NT2/D1 (cell line): ENCODE results near the gene HIPK4.
"Not testable (repeated sequence)": the region's sequence is repeated elsewhere in the genome, so short reads cannot be mapped to it uniquely, and the experiment has no call there.

Experiments
- DNase-seq: peaks from one replicate; pipeline ENCODE4 v3.0.0-alpha.2; 2011; ENCODE audit warnings: low read depth, low spot score
- H3K27me3 ChIP-seq: 2 replicates; pipeline ENCODE4 v1.6.0; 2011; ENCODE audit warnings: mild to moderate bottlenecking; ENCODE audit not compliant: insufficient read length, insufficient read depth
- H3K36me3 ChIP-seq: 2 replicates; pipeline ENCODE4 v1.6.1; 2011; ENCODE audit warnings: mild to moderate bottlenecking, low read length, mixed read lengths; ENCODE audit not compliant: insufficient read depth, insufficient read length
- H3K4me1 ChIP-seq: 2 replicates; pipeline ENCODE4 v1.5.1; 2011; ENCODE audit not compliant: insufficient read depth, insufficient read length
- H3K4me3 ChIP-seq: 2 replicates; pipeline ENCODE4 v1.5.1; 2011; ENCODE audit warnings: low read depth; ENCODE audit not compliant: insufficient read length
- H3K9ac ChIP-seq: 2 replicates; pipeline ENCODE4 v1.6.0; 2011; ENCODE audit warnings: low read depth; ENCODE audit not compliant: insufficient read length
- H3K9me3 ChIP-seq: 2 replicates; pipeline ENCODE4 v1.5.1; 2011; ENCODE audit warnings: mild to moderate bottlenecking, low read length; ENCODE audit not compliant: insufficient read depth
- SUZ12 ChIP-seq: IDR thresholded peaks from 2 replicates; pipeline ENCODE4 v1.6.1; 2011; ENCODE audit not compliant: insufficient read length, insufficient read depth; ENCODE audit errors: extremely low read depth
- YY1 ChIP-seq: IDR thresholded peaks from 2 replicates; pipeline ENCODE4 v1.6.1; 2011; ENCODE audit not compliant: insufficient read length, insufficient read depth
- ZNF274 ChIP-seq: IDR thresholded peaks from 2 replicates; pipeline ENCODE4 v1.6.1; 2011; ENCODE audit warnings: mild to moderate bottlenecking, low read depth, low read length

Gene HIPK4

GRCh38 chr19:40376286-40376862 lies 13.6 kb downstream of the HIPK4 start:
- no peaks in the 10 kb centered on the region for H3K9me3 ChIP-seq
- no peaks in the 10 kb centered on the region for H3K27me3 ChIP-seq
- TF ChIP-seq YY1 = no peak
- TF ChIP-seq ZNF274 = no peak
- TF ChIP-seq SUZ12 = no peak
- DNase-seq = no peak
- no peak overlapping the region for H3K4me3 ChIP-seq
- no peak overlapping the region for H3K9ac ChIP-seq
- peaks cover 9% of the 10 kb centered on the region for H3K4me1 ChIP-seq
- H3K36me3 ChIP-seq = peaks cover 75% of the 10 kb centered on the region

- no peak overlapping the region for H3K9ac ChIP-seq
- no peak overlapping the region for H3K4me3 ChIP-seq
- no peak for DNase-seq
- no peaks in the 10 kb centered on the region for H3K9me3 ChIP-seq
- peaks cover 81% of the 10 kb centered on the region for H3K36me3 ChIP-seq
- no peaks in the 10 kb centered on the region for H3K27me3 ChIP-seq
- TF ChIP-seq ZNF274 (no peak), YY1 (no peak), SUZ12 (no peak)
- peaks cover 8% of the 10 kb centered on the region for H3K4me1 ChIP-seq
Observed at GRCh38 chr19:40374084-40374483, 15.9 kb downstream of the HIPK4 start.

GRCh38 chr19:40371802-40372122 lies 18.2 kb downstream of the HIPK4 start:
- H3K9ac ChIP-seq = no peak overlapping the region
- DNase-seq = no peak
- no peak for TF ChIP-seq ZNF274
- no peak for TF ChIP-seq SUZ12
- no peak for TF ChIP-seq YY1
- peaks cover 81% of the 10 kb centered on the region for H3K36me3 ChIP-seq
- peaks cover 13% of the 10 kb centered on the region for H3K4me1 ChIP-seq
- no peaks in the 10 kb centered on the region for H3K9me3 ChIP-seq
- H3K27me3 ChIP-seq = no peaks in the 10 kb centered on the region
- H3K4me3 ChIP-seq = no peak overlapping the region

GRCh38 chr19:40370997-40371801 lies 18.8 kb downstream of the HIPK4 start:
- H3K27me3 ChIP-seq = no peaks in the 10 kb centered on the region
- DNase-seq = no peak

GRCh38 chr19:40370253-40370652 lies 19.7 kb downstream of the HIPK4 start:
- not testable (repeated sequence) for H3K4me3 ChIP-seq, H3K27me3 ChIP-seq, DNase-seq, H3K9me3 ChIP-seq, H3K9ac ChIP-seq
- Histone ChIP-seq H3K36me3 (peaks cover 70% of the 10 kb centered on the region), H3K4me1 (peaks cover 13% of the 10 kb centered on the region)

More at GRCh38 chr19:40370997-40371801, 18.8 kb downstream of the HIPK4 start:
- Histone ChIP-seq H3K4me3 (no peak overlapping the region), H3K9me3 (no peaks in the 10 kb centered on the region), H3K4me1 (peaks cover 13% of the 10 kb centered on the region), H3K36me3 (peaks cover 75% of the 10 kb centered on the region), H3K9ac (no peak overlapping the region)
- TF ChIP-seq SUZ12 = no peak
- no peak for TF ChIP-seq ZNF274
- TF ChIP-seq YY1 = no peak

- no peak overlapping the region for H3K9ac ChIP-seq
- peaks cover 13% of the 10 kb centered on the region for H3K4me1 ChIP-seq
- H3K9me3 ChIP-seq = no peaks in the 10 kb centered on the region
- TF ChIP-seq YY1 (no peak), SUZ12 (no peak), ZNF274 (no peak)
- no peak for DNase-seq
- peaks cover 70% of the 10 kb centered on the region for H3K36me3 ChIP-seq
- no peaks in the 10 kb centered on the region for H3K27me3 ChIP-seq
- no peak overlapping the region for H3K4me3 ChIP-seq
Observed at GRCh38 chr19:40369797-40370196, 20.2 kb downstream of the HIPK4 start.

- Histone ChIP-seq H3K4me3 (no peak overlapping the region), H3K27me3 (no peaks in the 10 kb centered on the region), H3K4me1 (peaks cover 11% of the 10 kb centered on the region), H3K36me3 (peaks cover 56% of the 10 kb centered on the region), H3K9ac (no peak overlapping the region), H3K9me3 (no peaks in the 10 kb centered on the region)
- no peak for TF ChIP-seq SUZ12
- TF ChIP-seq ZNF274 = no peak
- TF ChIP-seq YY1 = no peak
- DNase-seq = no peak
Observed at GRCh38 chr19:40367577-40368434, 22.2 kb downstream of the HIPK4 start.
